Fibroblast of skin of right biceps (primary cell): Measurements from ENCODE around the gene CHSY1.

Source experiments
- DNase-seq: peaks from one replicate; pipeline ENCODE4 v3.0.0-alpha.2; 2013

CHSY1 gene

GRCh38 chr15:101209285-101209845, 42.5 kb downstream of the CHSY1 start:
- no peak for DNase-seq

GRCh38 chr15:101207867-101208288, 44.0 kb downstream of the CHSY1 start:
- peak; percentile 42 for DNase-seq

- peak; percentile 74 for DNase-seq
These were observed 45.7 kb downstream of the CHSY1 start for GRCh38 chr15:101206176-101206591.

GRCh38 chr15:101204739-101205535, 46.9 kb downstream of the CHSY1 start:
- peak; percentile 60 for DNase-seq

GRCh38 chr15:101203607-101204189, 48.1 kb downstream of the CHSY1 start:
- no peak for DNase-seq

- DNase-seq = no peak
These were observed 48.7 kb downstream of the CHSY1 start for GRCh38 chr15:101203029-101203573.

- peak; percentile 99 for DNase-seq
These were observed 50.3 kb downstream of the CHSY1 start for GRCh38 chr15:101201411-101202174.

GRCh38 chr15:101200181-101200580, 51.7 kb downstream of the CHSY1 start:
- DNase-seq = no peak

GRCh38 chr15:101198800-101199199, 53.0 kb downstream of the CHSY1 start:
- DNase-seq = no peak

- DNase-seq = no peak
These were observed 53.7 kb downstream of the CHSY1 start for GRCh38 chr15:101198031-101198575.

GRCh38 chr15:101194546-101195125, 57.2 kb downstream of the CHSY1 start:
- no peak for DNase-seq

GRCh38 chr15:101193806-101194545, 57.9 kb downstream of the CHSY1 start:
- DNase-seq = no peak

GRCh38 chr15:101193120-101193644, 58.7 kb downstream of the CHSY1 start:
- no peak for DNase-seq

GRCh38 chr15:101192081-101192480, 59.8 kb downstream of the CHSY1 start:
- no peak for DNase-seq

GRCh38 chr15:101191242-101191641, 60.6 kb downstream of the CHSY1 start:
- DNase-seq = peak; percentile 42

- DNase-seq = no peak
These were observed 61.7 kb downstream of the CHSY1 start for GRCh38 chr15:101190092-101190595.

- DNase-seq = no peak
These were observed 62.3 kb downstream of the CHSY1 start for GRCh38 chr15:101189409-101190091.

GRCh38 chr15:101188637-101189408, 63.0 kb downstream of the CHSY1 start:
- peak; percentile 84 for DNase-seq

GRCh38 chr15:101187820-101188636, 63.8 kb downstream of the CHSY1 start:
- peak; percentile 77 for DNase-seq
